HEK293 (cell line): ENCODE results near the gene RABAC1.

Source experiments
- CTCF ChIA-PET: fragments of 350-600 bp; formaldehyde crosslinking; extraction: SDS; loops from one replicate; lab custom pipeline; 2021; ENCODE audit warnings: antibody characterized with exemption; lab: Yijun Ruan, JAX
- POLR2A ChIA-PET: fragments of 300-600 bp; formaldehyde crosslinking; extraction: SDS; loops from one replicate; lab custom pipeline; 2020; ENCODE audit warnings: antibody characterized with exemption, inconsistent platforms; lab: Yijun Ruan, JAX
- H3K27ac ChIP-seq: fragments of 200-500 bp; sonication (Bioruptor generic); 2 replicates; pipeline ENCODE4 v1.5.1; 2014; ENCODE audit warnings: low read depth, low read length, control low read depth, inconsistent platforms; ENCODE audit errors: extremely low read depth
- H3K36me3 ChIP-seq, 2 experiments: fragments of 200-500 bp in 1 of 2; sonication (Bioruptor generic) in 1 of 2; 1 replicate in 1 of 2; 2 replicates in 1 of 2; pipeline ENCODE4 v1.5.1; 2014 to 2017; ENCODE audit warnings: inconsistent platforms in 2 of 2, low read length in 2 of 2; ENCODE audit not compliant: control insufficient read depth in 2 of 2, insufficient read depth in 1 of 2
- H3K4me1 ChIP-seq: fragments of 200-500 bp; sonication (Bioruptor generic); 2 replicates; pipeline ENCODE4 v1.5.1; 2014; ENCODE audit warnings: mild to moderate bottlenecking, low read length, inconsistent platforms; ENCODE audit not compliant: control insufficient read depth, insufficient read depth
- H3K4me3 ChIP-seq: 2 replicates; pipeline ENCODE4 v1.5.1; 2011; ENCODE audit warnings: low read depth, mild to moderate bottlenecking, control low read depth, low read length, moderate library complexity
- H3K9me3 ChIP-seq: fragments of 200-500 bp; sonication (Bioruptor generic); 2 replicates; pipeline ENCODE4 v1.5.1; 2014; ENCODE audit warnings: low read depth, low read length, inconsistent platforms; ENCODE audit not compliant: control insufficient read depth, insufficient read depth
- GLIS2 ChIP-seq: fragments of 450-650 bp; formaldehyde crosslinking; IDR thresholded peaks from 2 replicates; pipeline ENCODE4 v1.5.1; 2016; ENCODE audit warnings: missing biosample characterization, missing genetic modification characterization
- KLF7 ChIP-seq: fragments of 450-650 bp; formaldehyde crosslinking; IDR thresholded peaks from 2 replicates; pipeline ENCODE4 v1.5.1; 2016; ENCODE audit warnings: missing biosample characterization, missing genetic modification characterization, borderline replicate concordance
- REPIN1 ChIP-seq: fragments of 450-650 bp; formaldehyde crosslinking; IDR thresholded peaks from 2 replicates; pipeline ENCODE4 v1.5.1; 2017; ENCODE audit warnings: missing biosample characterization, missing genetic modification characterization, low read depth
- TRIM28 ChIP-seq: IDR thresholded peaks from 2 replicates; pipeline ENCODE4 v1.6.1; 2011; ENCODE audit warnings: low read length, control low read depth, borderline replicate concordance
- ZBTB10 ChIP-seq: fragments of 450-650 bp; formaldehyde crosslinking; IDR thresholded peaks from 2 replicates; pipeline ENCODE4 v1.5.1; 2016; ENCODE audit warnings: missing biosample characterization, missing genetic modification characterization
- ZBTB11 ChIP-seq: fragments of 450-650 bp; formaldehyde crosslinking; conservative IDR thresholded peaks from 2 replicates; pipeline ENCODE4 v1.5.1; 2016; ENCODE audit warnings: low read depth, missing biosample characterization, missing genetic modification characterization
- ZBTB17 ChIP-seq: fragments of 450-650 bp; formaldehyde crosslinking; IDR thresholded peaks from 2 replicates; pipeline ENCODE4 v1.5.1; 2016; ENCODE audit warnings: missing biosample characterization, missing genetic modification characterization
- ZBTB20 ChIP-seq: fragments of 450-650 bp; formaldehyde crosslinking; IDR thresholded peaks from 2 replicates; pipeline ENCODE4 v1.5.1; 2016; ENCODE audit warnings: missing biosample characterization, missing genetic modification characterization
- ZBTB7A ChIP-seq: fragments of 450-650 bp; formaldehyde crosslinking; IDR thresholded peaks from 2 replicates; pipeline ENCODE4 v1.5.1; 2016; ENCODE audit warnings: low read depth, missing biosample characterization, missing genetic modification characterization
- ZNF146 ChIP-seq: fragments of 450-650 bp; formaldehyde crosslinking; IDR thresholded peaks from 2 replicates; pipeline ENCODE4 v1.5.1; 2016; ENCODE audit warnings: missing biosample characterization, missing genetic modification characterization
- ZNF621 ChIP-seq: fragments of 450-650 bp; formaldehyde crosslinking; IDR thresholded peaks from 2 replicates; pipeline ENCODE4 v1.5.1; 2017; ENCODE audit warnings: missing biosample characterization, missing genetic modification characterization
- ZNF677 ChIP-seq: fragments of 450-650 bp; IDR thresholded peaks from 2 replicates; pipeline ENCODE4 v1.5.0; 2018; ENCODE audit warnings: missing biosample characterization, mild to moderate bottlenecking, missing genetic modification characterization, moderate library complexity
- TF ChIP-seq, protein P1 (sequence below): fragments of 450-650 bp; formaldehyde crosslinking; IDR thresholded peaks from 2 replicates; pipeline ENCODE4 v1.5.1; 2016; ENCODE audit warnings: missing biosample characterization, missing genetic modification characterization
- TF ChIP-seq, protein P2 (sequence below): fragments of 450-650 bp; formaldehyde crosslinking; IDR thresholded peaks from 2 replicates; pipeline ENCODE4 v1.5.1; 2016; ENCODE audit warnings: missing biosample characterization, missing genetic modification characterization
- TF ChIP-seq, protein P3 (sequence below): fragments of 450-650 bp; formaldehyde crosslinking; IDR thresholded peaks from 2 replicates; pipeline ENCODE4 v1.5.1; 2016; ENCODE audit warnings: missing biosample characterization, missing genetic modification characterization, low read depth

Gene RABAC1

GRCh38 chr19:41910992-41911888 is 47.9 kb downstream of the RABAC1 start:
- ChIA-PET CTCF (interaction anchor here (0.6 to 1.0 kb wide), 4 partner anchors 23 to 121 kb away, joined by 3 to 4 read pairs (median 3); no protein-coding TSS in a partner anchor), POLR2A (interaction anchor here (0.8 to 1.4 kb wide), 3 partner anchors 27 to 52 kb away, joined by 3 to 6 read pairs (median 3); no protein-coding TSS in a partner anchor)
- Histone ChIP-seq H3K9me3 (no peaks in the 10 kb centered on the region), H3K4me1 (no peaks in the 10 kb centered on the region), H3K27ac (no peak overlapping the region), H3K36me3 (peaks cover 4 to 10% of the 10 kb centered on the region in 2 experiments), H3K4me3 (no peak overlapping the region)
- no peak for TF ChIP-seq ZNF677 (tag by site-specific recombination)
- no peak for TF ChIP-seq TRIM28
- no peak for TF ChIP-seq ZBTB11 (tag by site-specific recombination)
- TF ChIP-seq ZNF146 (tag by site-specific recombination) = no peak
- TF ChIP-seq ZBTB17 (tag by site-specific recombination) = 0 out of 2 replicates have a peak, but pooled peaks have one; percentile 32
- TF ChIP-seq, protein P1, sequence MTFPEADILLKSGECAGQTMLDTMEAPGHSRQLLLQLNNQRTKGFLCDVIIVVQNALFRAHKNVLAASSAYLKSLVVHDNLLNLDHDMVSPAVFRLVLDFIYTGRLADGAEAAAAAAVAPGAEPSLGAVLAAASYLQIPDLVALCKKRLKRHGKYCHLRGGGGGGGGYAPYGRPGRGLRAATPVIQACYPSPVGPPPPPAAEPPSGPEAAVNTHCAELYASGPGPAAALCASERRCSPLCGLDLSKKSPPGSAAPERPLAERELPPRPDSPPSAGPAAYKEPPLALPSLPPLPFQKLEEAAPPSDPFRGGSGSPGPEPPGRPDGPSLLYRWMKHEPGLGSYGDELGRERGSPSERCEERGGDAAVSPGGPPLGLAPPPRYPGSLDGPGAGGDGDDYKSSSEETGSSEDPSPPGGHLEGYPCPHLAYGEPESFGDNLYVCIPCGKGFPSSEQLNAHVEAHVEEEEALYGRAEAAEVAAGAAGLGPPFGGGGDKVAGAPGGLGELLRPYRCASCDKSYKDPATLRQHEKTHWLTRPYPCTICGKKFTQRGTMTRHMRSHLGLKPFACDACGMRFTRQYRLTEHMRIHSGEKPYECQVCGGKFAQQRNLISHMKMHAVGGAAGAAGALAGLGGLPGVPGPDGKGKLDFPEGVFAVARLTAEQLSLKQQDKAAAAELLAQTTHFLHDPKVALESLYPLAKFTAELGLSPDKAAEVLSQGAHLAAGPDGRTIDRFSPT = no peak
- 0 out of 2 replicates have a peak, but pooled peaks have one; percentile 16 for TF ChIP-seq GLIS2
- peak; percentile 45; the same call in 1 of the 2 replicates for TF ChIP-seq ZBTB20 (tag by site-specific recombination)
- TF ChIP-seq, protein P2, sequence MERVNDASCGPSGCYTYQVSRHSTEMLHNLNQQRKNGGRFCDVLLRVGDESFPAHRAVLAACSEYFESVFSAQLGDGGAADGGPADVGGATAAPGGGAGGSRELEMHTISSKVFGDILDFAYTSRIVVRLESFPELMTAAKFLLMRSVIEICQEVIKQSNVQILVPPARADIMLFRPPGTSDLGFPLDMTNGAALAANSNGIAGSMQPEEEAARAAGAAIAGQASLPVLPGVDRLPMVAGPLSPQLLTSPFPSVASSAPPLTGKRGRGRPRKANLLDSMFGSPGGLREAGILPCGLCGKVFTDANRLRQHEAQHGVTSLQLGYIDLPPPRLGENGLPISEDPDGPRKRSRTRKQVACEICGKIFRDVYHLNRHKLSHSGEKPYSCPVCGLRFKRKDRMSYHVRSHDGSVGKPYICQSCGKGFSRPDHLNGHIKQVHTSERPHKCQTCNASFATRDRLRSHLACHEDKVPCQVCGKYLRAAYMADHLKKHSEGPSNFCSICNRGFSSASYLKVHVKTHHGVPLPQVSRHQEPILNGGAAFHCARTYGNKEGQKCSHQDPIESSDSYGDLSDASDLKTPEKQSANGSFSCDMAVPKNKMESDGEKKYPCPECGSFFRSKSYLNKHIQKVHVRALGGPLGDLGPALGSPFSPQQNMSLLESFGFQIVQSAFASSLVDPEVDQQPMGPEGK (tag by site-specific recombination) = peak; percentile 8; the same call in 1 of the 2 replicates
- no peak for TF ChIP-seq REPIN1 (tag by site-specific recombination)
- TF ChIP-seq, protein P3, sequence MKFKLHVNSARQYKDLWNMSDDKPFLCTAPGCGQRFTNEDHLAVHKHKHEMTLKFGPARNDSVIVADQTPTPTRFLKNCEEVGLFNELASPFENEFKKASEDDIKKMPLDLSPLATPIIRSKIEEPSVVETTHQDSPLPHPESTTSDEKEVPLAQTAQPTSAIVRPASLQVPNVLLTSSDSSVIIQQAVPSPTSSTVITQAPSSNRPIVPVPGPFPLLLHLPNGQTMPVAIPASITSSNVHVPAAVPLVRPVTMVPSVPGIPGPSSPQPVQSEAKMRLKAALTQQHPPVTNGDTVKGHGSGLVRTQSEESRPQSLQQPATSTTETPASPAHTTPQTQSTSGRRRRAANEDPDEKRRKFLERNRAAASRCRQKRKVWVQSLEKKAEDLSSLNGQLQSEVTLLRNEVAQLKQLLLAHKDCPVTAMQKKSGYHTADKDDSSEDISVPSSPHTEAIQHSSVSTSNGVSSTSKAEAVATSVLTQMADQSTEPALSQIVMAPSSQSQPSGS (tag by site-specific recombination) = no peak
- TF ChIP-seq ZNF621 = 0 out of 2 replicates have a peak, but pooled peaks have one; percentile 43
- TF ChIP-seq ZBTB7A (tag by site-specific recombination) = no peak
- 0 out of 2 replicates have a peak, but pooled peaks have one; percentile 20 for TF ChIP-seq ZBTB10 (tag by site-specific recombination)
- TF ChIP-seq KLF7 = no peak
